H1 (cell line): Measurements from ENCODE around the gene TEX11. TPM values are rescaled to one million over a fixed set of nuclear protein-coding genes. Genes with fewer than 3 reads are reported as not detected.

ENCODE experiments used
- CTCF ChIA-PET: fragments of 300-600 bp; sonication (Branson Sonifier 250); formaldehyde crosslinking; loops from one replicate; lab custom pipeline; 2021; ENCODE audit not compliant: partially characterized antibody; lab: Charles Lee
- POLR2A ChIA-PET: fragments of 300-600 bp; sonication (Branson Sonifier 250); formaldehyde crosslinking; loops from one replicate; lab custom pipeline; 2021; ENCODE audit warnings: inconsistent platforms; ENCODE audit not compliant: partially characterized antibody; lab: Charles Lee
- DNase-seq, 2 experiments: peaks; one replicate each; pipeline versions ENCODE4 v3.0.0 to v3.0.0-alpha.2; 2010 to 2022; ENCODE audit warnings: low spot score in 2 of 2, low read depth in 1 of 2, mixed read lengths in 1 of 2
- FAIRE-seq: peaks from 2 replicates; lab custom pipeline; 2011; peaks lifted over from hg19 to GRCh38; lab: Jason Lieb, UNC
- H2AFZ ChIP-seq: 2 replicates; pipeline ENCODE4 v1.8.1; 2012; ENCODE audit warnings: low read length, inconsistent platforms
- H2AK5ac ChIP-seq: 2 replicates; pipeline ENCODE4 v1.6.1; 2013; ENCODE audit warnings: low read depth, low read length
- H2BK120ac ChIP-seq: replicated peaks from 2 replicates; pipeline ENCODE3; 2013; ENCODE audit warnings: low read depth, low read length, inconsistent platforms
- H2BK12ac ChIP-seq: 2 replicates; pipeline ENCODE4 v1.6.1; 2013; ENCODE audit warnings: low read depth, low read length
- H2BK15ac ChIP-seq: 2 replicates; pipeline ENCODE4 v1.6.1; 2013; ENCODE audit warnings: low read length
- H2BK20ac ChIP-seq: 2 replicates; pipeline ENCODE4 v1.6.1; 2013; ENCODE audit warnings: low read length
- H2BK5ac ChIP-seq: 2 replicates; pipeline ENCODE4 v1.6.1; 2013; ENCODE audit warnings: low read depth, low read length
- H3K14ac ChIP-seq: 2 replicates; pipeline ENCODE4 v1.6.1; 2013; ENCODE audit warnings: inconsistent platforms; ENCODE audit not compliant: insufficient read length
- H3K18ac ChIP-seq: 2 replicates; pipeline ENCODE4 v1.6.1; 2013; ENCODE audit warnings: low read length; ENCODE audit errors: extremely low read depth
- H3K23ac ChIP-seq: 2 replicates; pipeline ENCODE4 v1.6.1; 2013; ENCODE audit warnings: inconsistent platforms; ENCODE audit not compliant: insufficient read length
- H3K23me2 ChIP-seq: 2 replicates; pipeline ENCODE4 v1.6.1; 2013; ENCODE audit warnings: low read depth, low read length
- H3K27ac ChIP-seq: 2 replicates; pipeline ENCODE4 v1.6.1; 2011; ENCODE audit warnings: low read depth, low read length, inconsistent platforms
- H3K27me3 ChIP-seq, 4 experiments: replicated peaks in 1 of 4; 1 replicate in 1 of 4; 2 replicates in 3 of 4; pipeline versions ENCODE4 v1.6.1 to v1.8.1; 2011 to 2013; ENCODE audit warnings: low read length in 3 of 4, mild to moderate bottlenecking in 3 of 4, inconsistent platforms in 2 of 4, mixed read lengths in 2 of 4, moderate library complexity in 1 of 4; ENCODE audit not compliant: control insufficient read depth in 3 of 4, insufficient read depth in 3 of 4; ENCODE audit errors: extremely low read depth in 1 of 4
- H3K36me3 ChIP-seq, 4 experiments: 2 replicates each; pipeline versions ENCODE4 v1.6.1 to v1.8.1; 2011 to 2013; ENCODE audit warnings: mild to moderate bottlenecking in 4 of 4, low read length in 3 of 4, moderate library complexity in 2 of 4, control low read depth in 1 of 4, inconsistent platforms in 1 of 4; ENCODE audit not compliant: insufficient read depth in 4 of 4, control insufficient read depth in 2 of 4
- H3K4ac ChIP-seq: replicated peaks from 2 replicates; pipeline ENCODE3; 2013; ENCODE audit warnings: low read length, low read depth, mixed read lengths, inconsistent platforms; ENCODE audit not compliant: insufficient read length
- H3K4me1 ChIP-seq, 4 experiments: replicated peaks in 1 of 4; 1 replicate in 1 of 4; 2 replicates in 3 of 4; pipeline versions ENCODE4 v1.6.1 to v1.8.1; 2011 to 2013; ENCODE audit warnings: low read length in 3 of 4, inconsistent platforms in 2 of 4, mixed read lengths in 1 of 4; ENCODE audit not compliant: insufficient read depth in 4 of 4, control insufficient read depth in 3 of 4
- H3K4me2 ChIP-seq, 2 experiments: 2 replicates each; pipeline versions ENCODE4 v1.6.1 to v1.8.1; 2011 to 2013; ENCODE audit warnings: low read depth in 2 of 2, low read length in 2 of 2, control low read depth in 1 of 2, inconsistent platforms in 1 of 2, mild to moderate bottlenecking in 1 of 2; ENCODE audit not compliant: insufficient read depth in 1 of 2
- H3K4me3 ChIP-seq, 4 experiments: fragments of 200-600, 300-600 bp in 1 of 4; sonication (generic), shearing (Covaris generic), sonication (Bioruptor Twin) in 1 of 4; 2 replicates each; pipeline versions ENCODE4 v1.5.1 to v1.8.1; 2011 to 2016; ENCODE audit warnings: low read length in 4 of 4, low read depth in 3 of 4, control low read depth in 2 of 4, inconsistent platforms in 2 of 4, mild to moderate bottlenecking in 2 of 4, mixed read lengths in 1 of 4, moderate library complexity in 1 of 4; ENCODE audit not compliant: insufficient read depth in 2 of 4; ENCODE audit errors: extremely low read depth in 1 of 4
- H3K56ac ChIP-seq: replicated peaks from 2 replicates; pipeline ENCODE3; 2013; ENCODE audit warnings: low read depth, mild to moderate bottlenecking, mixed read lengths, low read length, inconsistent platforms; ENCODE audit not compliant: insufficient read length
- H3K79me1 ChIP-seq: 2 replicates; pipeline ENCODE4 v1.6.1; 2013; ENCODE audit warnings: low read depth, low read length, control low read depth
- H3K79me2 ChIP-seq, 2 experiments: 2 replicates each; pipeline versions ENCODE4 v1.6.1 to v1.8.1; 2012 to 2013; ENCODE audit warnings: low read length in 2 of 2, mild to moderate bottlenecking in 2 of 2, inconsistent platforms in 1 of 2; ENCODE audit not compliant: insufficient read depth in 2 of 2, control insufficient read depth in 1 of 2
- H3K9ac ChIP-seq, 4 experiments: replicated peaks in 1 of 4; 1 replicate in 1 of 4; 2 replicates in 3 of 4; pipeline versions ENCODE4 v1.6.1 to v1.8.1; 2011 to 2013; ENCODE audit warnings: low read depth in 3 of 4, low read length in 3 of 4, control low read depth in 2 of 4, mild to moderate bottlenecking in 2 of 4, moderate library complexity in 2 of 4, inconsistent platforms in 1 of 4; ENCODE audit errors: extremely low read depth in 1 of 4
- H3K9me3 ChIP-seq, 2 experiments: 2 replicates each; pipeline versions ENCODE4 v1.6.1 to v1.8.1; 2012 to 2013; ENCODE audit warnings: mild to moderate bottlenecking in 2 of 2, moderate library complexity in 2 of 2, control low read depth in 1 of 2, inconsistent platforms in 1 of 2, low read depth in 1 of 2, low read length in 1 of 2, mixed read lengths in 1 of 2; ENCODE audit not compliant: insufficient read depth in 2 of 2
- H4K20me1 ChIP-seq, 2 experiments: replicated peaks in 1 of 2; 2 replicates each; pipeline versions ENCODE3 to v1.8.1; 2011 to 2013; ENCODE audit warnings: inconsistent platforms in 2 of 2, low read length in 2 of 2, mild to moderate bottlenecking in 1 of 2; ENCODE audit not compliant: insufficient read depth in 2 of 2, control insufficient read depth in 1 of 2
- H4K5ac ChIP-seq: 2 replicates; pipeline ENCODE4 v1.6.1; 2013; ENCODE audit warnings: low read length, low read depth, mixed read lengths, inconsistent platforms; ENCODE audit not compliant: insufficient read length
- H4K8ac ChIP-seq: 2 replicates; pipeline ENCODE4 v1.8.0; 2013; ENCODE audit warnings: mild to moderate bottlenecking, moderate library complexity, low read length, inconsistent platforms; ENCODE audit not compliant: insufficient read depth; ENCODE audit errors: extremely low read depth
- H4K91ac ChIP-seq: replicated peaks from 2 replicates; pipeline ENCODE3; 2013; ENCODE audit warnings: low read length, mixed read lengths, inconsistent platforms; ENCODE audit not compliant: insufficient read length
- BCL11A ChIP-seq, 2 experiments: IDR thresholded peaks; one replicate each; pipeline ENCODE4 v1.6.1; 2011; ENCODE audit warnings: low read depth in 2 of 2, low read length in 2 of 2, mild to moderate bottlenecking in 2 of 2
- CEBPB ChIP-seq: IDR thresholded peaks from 2 replicates; pipeline ENCODE4 v1.6.1; 2012; ENCODE audit warnings: low read depth, low read length
- CHD2 ChIP-seq: IDR thresholded peaks from 2 replicates; pipeline ENCODE4 v1.6.1; 2012; ENCODE audit warnings: low read length, improper control_type of control experiment
- EGR1 ChIP-seq: IDR thresholded peaks from 2 replicates; pipeline ENCODE4 v1.6.1; 2011; ENCODE audit warnings: low read depth, low read length, borderline replicate concordance
- GABPA ChIP-seq: IDR thresholded peaks from 2 replicates; pipeline ENCODE4 v1.6.1; 2011; ENCODE audit warnings: mild to moderate bottlenecking, low read length, moderate library complexity, borderline replicate concordance; ENCODE audit not compliant: insufficient read depth
- HDAC2 ChIP-seq, 2 experiments: fragments of 300-600 bp in 1 of 2; sonication (generic) in 1 of 2; IDR thresholded peaks; 2 replicates each; pipeline ENCODE4 v1.6.1; 2011 to 2012; ENCODE audit warnings: low read depth in 2 of 2, low read length in 2 of 2, mild to moderate bottlenecking in 2 of 2, moderate library complexity in 2 of 2, borderline replicate concordance in 1 of 2, inconsistent platforms in 1 of 2
- JUN ChIP-seq: IDR thresholded peaks from 2 replicates; pipeline ENCODE4 v1.6.1; 2011; ENCODE audit warnings: low read depth, mild to moderate bottlenecking, improper control_type of control experiment, low read length
- KDM1A ChIP-seq: fragments of 200-600, 300-600 bp; sonication (generic); IDR thresholded peaks from 2 replicates; pipeline ENCODE4 v1.7.1; 2016; ENCODE audit warnings: mild to moderate bottlenecking, low read length, borderline replicate concordance
- SIN3A ChIP-seq, 2 experiments: IDR thresholded peaks in 1 of 2; conservative IDR thresholded peaks in 1 of 2; 2 replicates each; pipeline ENCODE4 v1.6.1; 2011 to 2012; ENCODE audit warnings: low read length in 2 of 2, improper control_type of control experiment in 1 of 2, low read depth in 1 of 2, mild to moderate bottlenecking in 1 of 2
- SIRT6 ChIP-seq: IDR thresholded peaks from one replicate; pipeline ENCODE4 v1.7.1; 2012; ENCODE audit warnings: low read length, inconsistent platforms
- TAF1 ChIP-seq: IDR thresholded peaks from 2 replicates; pipeline ENCODE4 v1.6.1; 2011; ENCODE audit warnings: mild to moderate bottlenecking, low read depth, low read length
- TCF12 ChIP-seq: IDR thresholded peaks from 2 replicates; pipeline ENCODE4 v1.6.1; 2011; ENCODE audit warnings: low read depth, mild to moderate bottlenecking, low read length
- ZNF274 ChIP-seq: IDR thresholded peaks from 2 replicates; pipeline ENCODE4 v1.7.0; 2012; ENCODE audit warnings: low read length, borderline replicate concordance; ENCODE audit errors: extremely low read depth
- WGBS, 2 experiments: shearing (Covaris generic) in 1 of 2; methylation state at CpG; one replicate each; pipeline versions ENCODE4 v1.1.6 to v1.1.7; 2013 to 2015; ENCODE audit warnings: low lambda C conversion rate in 2 of 2, mixed read lengths in 2 of 2, inconsistent platforms in 1 of 2, low coverage in 1 of 2, missing lambda C conversion rate in 1 of 2; ENCODE audit not compliant: insufficient replicate concordance in 2 of 2, insufficient coverage in 1 of 2, insufficient read length in 1 of 2; ENCODE audit errors: extremely low coverage in 1 of 2, missing lambda C conversion rate in 1 of 2; 5-methylcytosine and 5-hydroxymethylcytosine counted together
- polyA plus RNA-seq, 7 experiments: library from polyadenylated mRNA; depleted of rRNA in 3 of 7; stranded (reverse) in 5 of 7; unstranded in 2 of 7; fragments of >200 nt in 5 of 7; fragments of 200-250 nt in 2 of 7; gene quantifications; 1 replicate in 5 of 7; 2 replicates in 1 of 7; 4 replicates in 1 of 7; pipeline versions ENCODE4 v1.2.1 to v1.2.3, GENCODE V29; 2011 to 2013; ENCODE audit warnings: missing spikeins in 2 of 7, mixed read lengths in 2 of 7
- total RNA-seq: library from RNA; stranded (reverse); fragmentation: NEBNext Ultra II Directional; extraction: Animal tissue kit (Norgen Biotek cat#: 25700); gene quantifications from 2 replicates; pipeline ENCODE4 v1.2.1, GENCODE V29; 2021
- TF ChIP-seq, protein P1 (sequence below): IDR thresholded peaks from 2 replicates; pipeline ENCODE4 v1.6.1; 2011; ENCODE audit warnings: low read length, improper control_type of control experiment

TEX11 gene
- total and polyA plus RNA-seq, 2 of the 8 experiments (the other 6 are each of a cell fraction or from before 2014, with no cell fraction given) = 0.11 to 0.74 TPM

GRCh38 chrX:70774223-70774622 is 134.3 kb downstream of the TEX11 start:
- no peaks in the 10 kb centered on the region for H3K9me3 ChIP-seq
- H3K4ac ChIP-seq = no peak overlapping the region
- no peak overlapping the region for H3K9ac ChIP-seq
- no peaks in the 10 kb centered on the region for H4K20me1 ChIP-seq
- FAIRE-seq (no peak), DNase-seq (no peak)
- H2BK15ac ChIP-seq = no peak overlapping the region
- no peak overlapping the region for H4K91ac ChIP-seq
- no peaks in the 10 kb centered on the region for H3K27me3 ChIP-seq
- no peaks in the 10 kb centered on the region for H3K79me2 ChIP-seq
- no peak overlapping the region for H3K4me2 ChIP-seq
- no peak overlapping the region for H4K5ac ChIP-seq
- H2AFZ ChIP-seq = no peak overlapping the region
- POLR2A ChIA-PET = no interaction called here
- no peak overlapping the region for H2BK20ac ChIP-seq
- no peak overlapping the region for H2BK5ac ChIP-seq
- WGBS, 2 experiments = 91% methylated on average over 2 of the region's 2 CpGs; no CpG with 5 or more reads in 1 of the 2 experiments
- no peaks in the 10 kb centered on the region for H3K23me2 ChIP-seq
- H3K79me1 ChIP-seq = no peaks in the 10 kb centered on the region
- H2AK5ac ChIP-seq = no peak overlapping the region
- no peak overlapping the region for H2BK12ac ChIP-seq
- H3K27ac ChIP-seq = no peak overlapping the region
- no peak overlapping the region for H4K8ac ChIP-seq
- H3K4me1 ChIP-seq = no peaks in the 10 kb centered on the region
- CTCF ChIA-PET = interaction anchor here (0.9 to 1.3 kb wide), 2 partner anchors 187 to 195 kb away, joined by 3 to 4 read pairs; no protein-coding TSS in a partner anchor
- no peak overlapping the region for H3K56ac ChIP-seq
- no peak overlapping the region for H2BK120ac ChIP-seq
- H3K36me3 ChIP-seq = no peaks in the 10 kb centered on the region
- H3K18ac ChIP-seq = no peak overlapping the region
- no peak overlapping the region for H3K4me3 ChIP-seq
- H3K23ac ChIP-seq = no peak overlapping the region
- no peak overlapping the region for H3K14ac ChIP-seq
- TF ChIP-seq KDM1A (no peak), HDAC2 (IDR thresholded peaks at IDR 0.05; ENCODE audit: borderline replicate concordance in 1 of 2, low read depth in 2 of 2, low read length in 2 of 2) (no peak), GABPA (no peak), CHD2 (no peak), TCF12 (no peak), CEBPB (no peak), SIN3A (conservative IDR thresholded peaks at IDR 0.05 in 1 of 2, IDR thresholded peaks at IDR 0.05 in 1 of 2; ENCODE audit: low read depth in 1 of 2, low read length in 2 of 2) (no peak), SIRT6 (no peak), JUN (no peak), BCL11A (IDR thresholded peaks at IDR 0.05; ENCODE audit: low read depth in 2 of 2, low read length in 2 of 2) (no peak), EGR1 (no peak), ZNF274 (no peak), TAF1 (no peak)
- TF ChIP-seq, protein P1, sequence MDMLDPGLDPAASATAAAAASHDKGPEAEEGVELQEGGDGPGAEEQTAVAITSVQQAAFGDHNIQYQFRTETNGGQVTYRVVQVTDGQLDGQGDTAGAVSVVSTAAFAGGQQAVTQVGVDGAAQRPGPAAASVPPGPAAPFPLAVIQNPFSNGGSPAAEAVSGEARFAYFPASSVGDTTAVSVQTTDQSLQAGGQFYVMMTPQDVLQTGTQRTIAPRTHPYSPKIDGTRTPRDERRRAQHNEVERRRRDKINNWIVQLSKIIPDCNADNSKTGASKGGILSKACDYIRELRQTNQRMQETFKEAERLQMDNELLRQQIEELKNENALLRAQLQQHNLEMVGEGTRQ = no peak
